Ovary (tissue), 3 donors: ENCODE measurements around the gene RIPK1.

ENCODE experiments used
- CTCF ChIP-seq, 3 donors: fragments of 450-650 bp in 2 of 3; fragments of 200-600 bp in 1 of 3; IDR thresholded peaks; one replicate each; pipeline versions ENCODE4 v1.5.1 to v1.8.0; 2016 to 2022; ENCODE audit warnings: antibody characterized with exemption in 3 of 3, mild to moderate bottlenecking in 1 of 3
- EP300 ChIP-seq: sonication (generic); formaldehyde crosslinking; IDR thresholded peaks from one replicate; pipeline ENCODE4 v1.6.1; 2017; ENCODE audit warnings: antibody characterized with exemption
- POLR2A ChIP-seq: fragments of 450-650 bp; IDR thresholded peaks from one replicate; pipeline ENCODE4 v1.6.1; 2017; ENCODE audit warnings: antibody characterized with exemption, mild to moderate bottlenecking, moderate library complexity
- donor health status: DM: no; HTN: no; CAD: no.

- TF ChIP-seq CTCF (IDR thresholded peaks at IDR 0.05) (no peak), EP300 (no peak), POLR2A (no peak)
These were observed 22.0 kb upstream of the RIPK1 start for GRCh38 chr6:3046295-3046694.
